Spinal cord (tissue), 10 donors: ENCODE measurements around the gene RGS8. TPM values are rescaled to one million over a fixed set of nuclear protein-coding genes. Genes with fewer than 3 reads are reported as not detected.
"Not testable (repeated sequence)": the region's sequence is repeated elsewhere in the genome, so short reads cannot be mapped to it uniquely, and the experiment has no call there.

ENCODE experiments used
- DNase-seq, 6 donors: peaks; one replicate each; pipeline versions ENCODE4 v3.0.0 to v3.0.0-alpha.2; 2013 to 2015; ENCODE audit warnings: low spot score in 6 of 6, low read depth in 4 of 6
- H3K27ac ChIP-seq: one replicate; pipeline ENCODE4 v1.5.1; 2013; ENCODE audit warnings: low read depth, low read length, control low read depth
- H3K27me3 ChIP-seq: one replicate; pipeline ENCODE4 v1.6.1; 2013; ENCODE audit warnings: low read length; ENCODE audit not compliant: control insufficient read depth, insufficient read depth
- H3K36me3 ChIP-seq: one replicate; pipeline ENCODE4 v1.6.1; 2013; ENCODE audit warnings: low read length; ENCODE audit not compliant: control insufficient read depth, insufficient read depth
- H3K4me1 ChIP-seq: one replicate; pipeline ENCODE4 v1.6.1; 2013; ENCODE audit warnings: low read length; ENCODE audit not compliant: control insufficient read depth, insufficient read depth
- H3K4me3 ChIP-seq: one replicate; pipeline ENCODE4 v1.5.1; 2013; ENCODE audit warnings: low read depth, low read length, control low read depth
- H3K9me3 ChIP-seq: one replicate; pipeline ENCODE4 v1.6.1; 2013; ENCODE audit warnings: low read length; ENCODE audit not compliant: control insufficient read depth, insufficient read depth
- WGBS: methylation state at CpG from one replicate; pipeline ENCODE4 v1.1.5; 2013; ENCODE audit warnings: missing lambda C conversion rate; ENCODE audit not compliant: insufficient coverage; 5-methylcytosine and 5-hydroxymethylcytosine counted together
- polyA plus RNA-seq, 2 donors: library from polyadenylated mRNA; unstranded; fragments of 120-200 nt; gene quantifications; one replicate each; pipeline ENCODE4 v1.2.1, GENCODE V29; 2013; ENCODE audit not compliant: insufficient read length in 2 of 2
- total RNA-seq, 2 donors: library from RNA; depleted of rRNA in 1 of 2; stranded (reverse); fragments of 120-200 nt in 1 of 2; fragments of >200 nt in 1 of 2; gene quantifications; one replicate each; pipeline versions ENCODE4 v1.2.3 to v1.2.4, GENCODE V29; 2013 to 2014
- donor health status: healthy.

The RGS8 gene
- total and polyA plus RNA-seq, 4 donors: 6.8 to 9.4 (median 8.2) TPM

DNA sequence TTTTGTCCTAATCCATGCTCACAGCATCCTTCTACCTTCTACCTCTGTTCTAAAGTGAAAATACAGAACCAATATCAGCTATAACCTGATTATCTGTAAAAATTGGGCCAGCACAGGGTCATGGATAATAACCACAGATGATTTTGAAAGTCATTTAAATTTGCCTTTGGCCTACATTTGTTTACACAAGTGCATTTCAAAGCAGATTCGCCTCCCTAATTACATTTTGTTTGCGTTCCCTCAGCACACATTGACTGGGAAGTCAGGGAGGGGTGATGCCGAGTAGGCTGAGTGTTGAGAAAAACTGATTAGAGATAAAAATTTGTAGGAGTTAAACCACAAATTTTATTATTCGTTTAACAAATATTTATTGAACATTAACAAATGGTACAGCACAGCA, 19.2 kb upstream of the RGS8 start:
- H3K4me3 ChIP-seq: no peak overlapping the region
- H3K9me3 ChIP-seq: no peaks in the 10 kb centered on the region
- DNase-seq: no peak
- 40% methylated on average over 1 of the region's 4 CpGs for WGBS
- no peak overlapping the region for H3K27ac ChIP-seq
- peaks cover 16% of the 10 kb centered on the region for H3K4me1 ChIP-seq
- no peaks in the 10 kb centered on the region for H3K36me3 ChIP-seq
- no peaks in the 10 kb centered on the region for H3K27me3 ChIP-seq

DNA sequence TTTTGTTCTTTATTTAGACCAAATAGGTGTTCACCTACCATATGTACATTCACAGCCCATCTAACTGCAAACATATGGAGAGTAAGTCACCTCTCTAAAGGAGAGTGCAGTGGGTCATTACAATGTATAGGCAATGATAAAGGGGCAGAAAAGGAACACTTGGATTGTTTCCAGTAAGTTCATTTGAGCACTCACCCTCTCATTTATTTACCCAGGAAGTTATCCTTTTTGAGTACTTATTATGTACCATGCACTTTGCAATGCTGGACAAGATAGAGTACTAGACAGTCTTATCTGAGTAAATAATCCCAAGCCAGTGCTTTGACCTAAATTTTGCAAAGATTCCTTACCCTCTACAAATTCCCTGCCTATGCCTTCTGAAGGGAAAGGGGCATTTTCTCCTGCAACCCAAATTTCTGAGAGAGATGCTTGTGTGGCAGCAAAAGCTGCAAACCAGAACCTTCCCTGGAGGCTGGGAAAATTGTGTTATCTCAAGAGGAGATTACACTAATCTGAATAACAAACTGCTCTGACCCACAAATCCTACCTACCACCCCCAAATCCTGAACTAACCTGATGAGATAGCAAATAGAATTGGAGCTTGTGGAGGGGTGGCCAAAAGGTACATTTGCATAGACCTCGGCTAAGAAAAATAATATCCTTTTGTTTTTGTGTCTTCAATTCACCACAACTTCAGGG, 18.6 kb upstream of the RGS8 start:
- Histone ChIP-seq H3K4me3 (no peak overlapping the region), H3K9me3 (no peaks in the 10 kb centered on the region), H3K27ac (no peak overlapping the region), H3K27me3 (no peaks in the 10 kb centered on the region), H3K36me3 (no peaks in the 10 kb centered on the region), H3K4me1 (peaks cover 16% of the 10 kb centered on the region)
- DNase-seq: no peak
- no CpG with 5 or more reads among the region's 1 CpG for whole genome bisulfite sequencing

DNA sequence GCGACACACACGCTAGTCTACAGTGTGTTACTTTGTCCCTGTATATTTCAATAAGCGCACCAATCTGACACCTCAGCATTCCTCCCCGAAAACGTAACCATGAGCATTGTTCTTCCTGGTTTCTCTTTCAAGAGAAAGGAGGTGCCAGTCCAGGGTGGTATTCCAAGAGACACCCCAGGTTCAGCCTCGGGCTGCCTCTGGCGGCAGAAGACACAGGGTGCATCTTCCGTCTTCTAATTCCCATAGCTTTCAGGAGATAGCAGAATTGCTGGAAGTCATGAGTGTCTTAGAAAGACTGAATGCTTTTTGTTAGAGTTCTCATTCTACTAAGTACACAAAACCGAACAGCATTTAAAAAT, 15.9 kb upstream of the RGS8 start:
- no peak overlapping the region for H3K4me3 ChIP-seq
- H3K36me3 ChIP-seq: no peaks in the 10 kb centered on the region
- no peak overlapping the region for H3K27ac ChIP-seq
- H3K27me3 ChIP-seq: no peaks in the 10 kb centered on the region
- WGBS: 16% methylated on average over 4 of the region's 9 CpGs
- peaks cover 16% of the 10 kb centered on the region for H3K4me1 ChIP-seq
- no peaks in the 10 kb centered on the region for H3K9me3 ChIP-seq
- DNase-seq: no peak

DNA sequence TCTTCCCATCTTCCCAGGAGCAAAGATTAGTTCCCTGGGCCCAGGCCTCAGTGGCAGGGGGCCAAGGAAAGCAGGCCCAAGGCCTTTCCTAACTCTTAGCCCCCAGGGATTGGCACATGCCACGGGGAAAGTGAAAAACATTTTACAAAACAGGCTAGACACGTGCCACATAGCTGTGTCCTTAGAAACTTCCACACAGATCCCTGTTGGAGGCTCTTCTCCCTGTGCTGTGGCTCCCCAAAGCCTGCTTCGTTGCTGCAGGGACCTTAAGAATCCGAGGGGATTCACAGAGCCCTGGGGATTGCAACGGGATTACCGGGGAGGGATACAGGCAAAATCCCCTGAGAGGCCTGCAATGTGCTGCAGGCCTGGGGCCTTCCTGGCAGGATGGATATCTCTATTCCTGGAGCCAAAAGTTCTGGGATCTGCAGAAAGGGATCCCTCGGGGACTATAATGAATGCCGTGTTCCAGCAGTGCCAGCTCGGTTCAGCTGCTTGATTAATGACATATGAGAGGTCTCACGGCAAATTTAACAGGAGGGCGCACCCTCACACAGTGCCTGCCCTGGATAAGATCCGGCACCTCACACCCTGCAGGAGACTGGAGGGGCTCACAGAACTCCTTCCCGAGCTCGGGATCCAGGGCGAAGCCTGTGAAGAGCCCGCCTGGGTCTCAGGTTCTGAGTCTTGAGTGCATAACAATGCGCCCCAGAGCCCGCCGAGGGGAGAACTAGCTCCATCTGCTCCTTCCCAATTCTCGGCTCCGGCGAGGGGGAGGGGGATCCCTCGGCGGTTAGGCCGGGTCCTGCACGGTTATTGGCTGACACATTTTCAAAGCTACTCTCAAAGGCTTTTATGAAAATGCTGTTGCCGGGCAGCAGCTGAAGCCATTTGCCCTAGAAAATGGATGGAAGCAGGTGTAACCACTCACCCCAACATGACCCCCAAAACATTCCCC, 15.3 kb upstream of the RGS8 start:
- Histone ChIP-seq H3K27me3 (no peaks in the 10 kb centered on the region), H3K4me3 (no peak overlapping the region), H3K36me3 (no peaks in the 10 kb centered on the region), H3K9me3 (no peaks in the 10 kb centered on the region), H3K4me1 (peaks cover 16% of the 10 kb centered on the region), H3K27ac (peak overlapping the region; percentile 44)
- DNase-seq: peak in 3 of 6 donors; percentile 40 to 86 (median 86)
- 6% methylated on average over 23 of the region's 27 CpGs for WGBS

DNA sequence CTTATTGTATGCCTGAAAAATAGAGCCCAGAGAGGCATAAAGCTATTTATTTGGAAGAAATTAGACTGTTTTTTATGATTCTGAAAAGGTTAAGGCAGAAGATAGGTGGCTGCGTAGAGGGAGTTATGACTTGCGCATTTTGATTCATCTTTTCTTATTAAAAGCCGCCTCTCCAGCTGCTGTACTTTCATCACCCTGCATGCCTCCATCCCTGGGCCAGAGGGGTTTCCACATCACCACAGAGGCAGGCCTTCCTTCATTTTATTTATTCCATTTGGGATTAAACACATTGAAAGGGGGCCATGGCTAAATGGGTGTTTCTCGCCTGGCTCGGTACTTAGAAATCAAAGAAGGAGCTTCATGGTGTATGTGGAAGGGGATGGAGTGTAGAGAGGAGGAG, 14.6 kb upstream of the RGS8 start:
- Histone ChIP-seq H3K4me3 (no peak overlapping the region), H3K27ac (peak overlapping the region; percentile 44), H3K4me1 (peaks cover 16% of the 10 kb centered on the region), H3K36me3 (no peaks in the 10 kb centered on the region), H3K9me3 (no peaks in the 10 kb centered on the region), H3K27me3 (no peaks in the 10 kb centered on the region)
- no CpG with 5 or more reads among the region's 5 CpGs for WGBS
- peak in 1 of 6 donors; percentile 68 for DNase-seq

DNA sequence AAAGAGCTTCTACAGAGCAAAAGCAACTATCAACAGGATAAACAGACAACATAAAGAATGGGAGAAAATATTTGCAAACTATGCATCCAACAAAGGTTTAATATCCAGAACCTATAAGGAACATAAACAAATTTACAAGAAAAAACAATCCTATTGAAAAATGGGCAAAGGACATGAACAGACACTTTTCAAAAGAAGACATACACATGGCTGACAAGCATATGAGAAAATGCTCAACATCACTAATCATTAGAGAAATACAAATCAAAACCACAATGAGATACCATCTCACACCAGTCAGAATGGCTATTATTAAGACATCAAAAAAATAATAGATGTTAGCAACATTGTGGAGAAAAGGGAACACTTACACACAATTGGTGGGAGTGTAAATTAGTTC, 8.8 kb upstream of the RGS8 start:
- DNase-seq, H3K9me3 ChIP-seq, H3K27ac ChIP-seq, H3K36me3 ChIP-seq, H3K27me3 ChIP-seq, H3K4me1 ChIP-seq, H3K4me3 ChIP-seq: not testable (repeated sequence)

DNA sequence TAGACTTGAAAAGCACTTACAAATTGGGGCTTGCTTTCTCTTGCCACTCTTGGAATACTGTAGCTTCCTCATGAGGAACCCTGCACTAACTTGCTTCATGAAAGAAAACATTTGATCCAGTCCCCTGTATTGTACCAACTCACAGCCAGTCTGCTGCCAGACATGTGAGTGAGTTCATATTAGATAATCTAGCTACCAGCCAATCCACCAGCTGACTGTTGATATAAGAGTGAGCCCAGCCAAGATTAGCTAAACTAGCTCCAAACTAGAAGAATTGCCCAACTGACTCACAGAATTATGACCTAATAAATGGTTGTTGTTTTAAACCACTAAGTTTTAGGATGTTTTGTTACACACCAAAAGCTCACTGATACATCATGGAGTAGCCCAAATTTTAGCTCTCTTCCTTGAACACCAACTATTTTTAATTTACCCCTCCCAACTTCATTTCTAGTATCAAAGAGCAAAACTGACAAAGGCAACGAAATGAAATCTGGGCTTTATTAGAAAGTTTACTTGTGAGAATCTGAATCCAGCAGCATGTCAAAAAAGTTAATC, 6.6 kb upstream of the RGS8 start:
- no peak for DNase-seq
- Histone ChIP-seq H3K4me1 (no peaks in the 10 kb centered on the region), H3K27ac (no peak overlapping the region), H3K4me3 (no peak overlapping the region), H3K36me3 (no peaks in the 10 kb centered on the region), H3K27me3 (no peaks in the 10 kb centered on the region), H3K9me3 (no peaks in the 10 kb centered on the region)
- no CpG with 5 or more reads among the region's 1 CpG for WGBS

DNA sequence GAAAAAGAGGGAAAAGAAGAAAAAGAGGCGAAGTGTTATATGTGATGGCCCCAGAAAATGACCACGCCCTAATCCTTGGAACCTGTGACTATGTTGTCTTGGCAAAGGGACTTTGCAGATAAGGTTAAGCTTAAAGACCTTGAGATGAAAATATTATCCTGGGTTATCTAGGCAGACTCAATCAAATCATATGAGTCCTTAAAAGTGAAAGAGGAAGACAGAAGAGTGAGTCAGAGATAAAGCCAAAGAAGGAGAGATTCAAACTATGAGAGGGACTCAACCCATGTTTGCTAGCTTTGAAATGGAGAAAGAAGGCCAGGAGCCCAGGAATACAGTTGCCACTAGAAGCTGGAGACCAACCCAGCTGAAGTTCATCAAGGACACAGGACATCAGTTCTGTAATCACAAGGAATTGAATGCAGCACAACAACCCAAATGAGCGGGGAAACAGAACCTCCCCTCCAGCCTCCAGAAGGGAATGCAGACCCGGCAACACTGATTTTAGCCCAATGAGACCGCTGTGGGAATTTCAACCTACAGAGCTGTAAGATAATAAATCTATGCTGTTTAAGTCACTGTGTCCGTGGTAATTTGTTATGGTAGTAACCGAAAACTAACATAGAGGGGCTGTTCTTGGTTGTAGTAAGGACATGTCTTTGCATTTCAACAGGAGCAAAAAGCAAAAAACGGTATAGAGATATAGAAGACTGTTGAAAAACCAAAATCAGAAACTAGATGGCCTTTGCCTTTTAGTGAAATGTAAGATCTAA, 4.2 kb upstream of the RGS8 start:
- peaks cover 8% of the 10 kb centered on the region for H3K4me1 ChIP-seq
- H3K36me3 ChIP-seq: no peaks in the 10 kb centered on the region
- no peaks in the 10 kb centered on the region for H3K9me3 ChIP-seq
- no peaks in the 10 kb centered on the region for H3K27me3 ChIP-seq
- WGBS: 77% methylated on average over 4 of the region's 8 CpGs
- no peak overlapping the region for H3K4me3 ChIP-seq
- no peak overlapping the region for H3K27ac ChIP-seq
- DNase-seq: no peak

DNA sequence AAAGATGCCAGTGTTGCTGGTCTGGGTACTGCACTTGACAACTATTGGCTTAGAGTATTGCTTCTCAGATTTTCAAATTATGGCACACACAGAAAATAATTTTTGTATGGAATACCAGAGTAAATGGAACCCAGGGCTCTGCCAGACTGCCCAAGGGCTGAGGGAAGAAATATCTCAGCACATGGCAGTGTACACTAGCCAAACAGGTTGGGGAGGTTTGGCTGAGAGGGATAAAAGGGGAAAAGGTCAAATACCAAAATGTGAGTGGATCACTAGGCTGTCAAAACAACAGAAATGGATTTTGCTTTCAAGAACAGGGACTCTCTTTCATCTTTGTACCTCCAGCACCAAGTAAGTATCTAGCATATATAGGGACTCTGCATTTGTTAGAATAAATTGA, 3.0 kb upstream of the RGS8 start:
- Histone ChIP-seq H3K36me3 (no peaks in the 10 kb centered on the region), H3K27ac (no peak overlapping the region), H3K27me3 (no peaks in the 10 kb centered on the region), H3K4me1 (peaks cover 8% of the 10 kb centered on the region), H3K9me3 (no peaks in the 10 kb centered on the region), H3K4me3 (no peak overlapping the region)
- no peak for DNase-seq
